Body of pancreas (tissue), 4 donors: ENCODE measurements around the gene TET2. TPM values are rescaled to one million over a fixed set of nuclear protein-coding genes. Genes with fewer than 3 reads are reported as not detected.

Experiments used
- ATAC-seq: fragments of 150-250 bp; one replicate; pipeline ENCODE4 v1.9.1; 2016
- DNase-seq, 4 donors: peaks; one replicate each; pipeline ENCODE4 v3.0.0-alpha.2; 2019
- H3K27ac ChIP-seq, 4 donors: fragments of 200-600 bp; sonication (generic); 1 replicate in 3 of 4; 2 replicates in 1 of 4; pipeline versions ENCODE4 v1.5.1 to v1.6.1; 2016 to 2019; ENCODE audit warnings: mild to moderate bottlenecking in 1 of 4, mixed read lengths in 1 of 4, moderate library complexity in 1 of 4
- H3K27me3 ChIP-seq, 2 donors: fragments of 200-600 bp; sonication (generic); one replicate each; pipeline ENCODE4 v1.6.0; 2016; ENCODE audit warnings: mild to moderate bottlenecking in 1 of 2
- H3K36me3 ChIP-seq, 2 donors: fragments of 200-600 bp; sonication (generic); replicated peaks in 1 of 2; 2 replicates each; pipeline ENCODE4 v1.5.1; 2016; ENCODE audit warnings: low read depth in 2 of 2; ENCODE audit not compliant: insufficient read depth in 1 of 2
- H3K4me1 ChIP-seq: fragments of 200-600 bp; sonication (generic); one replicate; pipeline ENCODE4 v1.6.0; 2016
- H3K4me3 ChIP-seq, 2 donors: fragments of 200-600 bp; sonication (generic); 1 replicate in 1 of 2; 2 replicates in 1 of 2; pipeline ENCODE4 v1.5.1; 2016 to 2019
- H3K9me3 ChIP-seq, 3 donors: fragments of 200-600 bp; sonication (generic); 1 replicate in 2 of 3; 2 replicates in 1 of 3; pipeline ENCODE4 v1.5.1; 2016
- POLR2A ChIP-seq, 3 donors: fragments of 450-650 bp; IDR thresholded peaks; one replicate each; pipeline ENCODE4 v1.6.1; 2016; ENCODE audit warnings: antibody characterized with exemption in 3 of 3, mild to moderate bottlenecking in 2 of 3
- WGBS, 2 donors: methylation state at CpG; one replicate each; pipeline ENCODE4 v1.1.5; 2017; 5-methylcytosine and 5-hydroxymethylcytosine counted together
- intact Hi-C: fragments of 100-400 bp; cut with DNase I; formaldehyde crosslinking; loops from one replicate; pipeline ENCODE4 v1.15.1; 2023
- total RNA-seq, 2 donors: library from RNA; depleted of rRNA; stranded (reverse); fragments of >200 nt; gene quantifications; one replicate each; pipeline ENCODE4 v1.1.0, GENCODE V29; 2016
- TF ChIP-seq, protein P1 (sequence below), 7 experiments: fragments of 450-650 bp in 4 of 7; fragments of 200-600 bp in 3 of 7; sonication (generic) in 3 of 7; IDR thresholded peaks; one replicate each; pipeline ENCODE4 v1.5.1; 2016 to 2019; ENCODE audit warnings: antibody characterized with exemption in 7 of 7

Gene TET2
- total RNA-seq, 2 donors from 2014 or later = 11.2 to 17.5 TPM

DNA sequence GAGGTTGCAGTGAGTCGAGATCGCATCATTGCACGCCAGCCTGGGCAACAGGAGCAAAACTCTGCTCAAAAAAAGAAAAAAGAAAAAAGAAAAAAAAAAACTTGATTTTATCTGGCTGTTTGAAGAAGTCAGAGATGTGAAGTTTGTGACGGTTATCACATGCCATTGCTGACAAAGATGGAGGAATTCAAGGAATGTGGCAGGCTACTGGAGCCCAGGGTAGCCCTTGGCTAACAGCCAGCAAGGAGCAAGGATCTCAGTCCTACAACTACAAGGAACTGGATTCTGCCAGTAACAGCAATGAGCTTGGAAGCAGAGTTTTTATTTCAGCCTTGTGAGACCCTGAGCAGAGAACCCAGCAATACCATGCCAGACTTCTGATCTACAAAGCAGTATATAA is 24.3 kb upstream of the TET2 start:
- no peak overlapping the region for H3K4me3 ChIP-seq
- no peak for DNase-seq
- ATAC-seq = no peak
- no peaks in the 10 kb centered on the region for H3K36me3 ChIP-seq
- WGBS, 2 donors = 66 to 82% methylated on average over 4 of the region's 4 CpGs
- intact Hi-C loops = no loop called here
- H3K4me1 ChIP-seq = no peaks in the 10 kb centered on the region
- H3K27me3 ChIP-seq = no peaks in the 10 kb centered on the region
- no peak overlapping the region for H3K27ac ChIP-seq
- H3K9me3 ChIP-seq = no peaks in the 10 kb centered on the region
- TF ChIP-seq POLR2A (IDR thresholded peaks at IDR 0.05) = no peak
- TF ChIP-seq, protein P1, sequence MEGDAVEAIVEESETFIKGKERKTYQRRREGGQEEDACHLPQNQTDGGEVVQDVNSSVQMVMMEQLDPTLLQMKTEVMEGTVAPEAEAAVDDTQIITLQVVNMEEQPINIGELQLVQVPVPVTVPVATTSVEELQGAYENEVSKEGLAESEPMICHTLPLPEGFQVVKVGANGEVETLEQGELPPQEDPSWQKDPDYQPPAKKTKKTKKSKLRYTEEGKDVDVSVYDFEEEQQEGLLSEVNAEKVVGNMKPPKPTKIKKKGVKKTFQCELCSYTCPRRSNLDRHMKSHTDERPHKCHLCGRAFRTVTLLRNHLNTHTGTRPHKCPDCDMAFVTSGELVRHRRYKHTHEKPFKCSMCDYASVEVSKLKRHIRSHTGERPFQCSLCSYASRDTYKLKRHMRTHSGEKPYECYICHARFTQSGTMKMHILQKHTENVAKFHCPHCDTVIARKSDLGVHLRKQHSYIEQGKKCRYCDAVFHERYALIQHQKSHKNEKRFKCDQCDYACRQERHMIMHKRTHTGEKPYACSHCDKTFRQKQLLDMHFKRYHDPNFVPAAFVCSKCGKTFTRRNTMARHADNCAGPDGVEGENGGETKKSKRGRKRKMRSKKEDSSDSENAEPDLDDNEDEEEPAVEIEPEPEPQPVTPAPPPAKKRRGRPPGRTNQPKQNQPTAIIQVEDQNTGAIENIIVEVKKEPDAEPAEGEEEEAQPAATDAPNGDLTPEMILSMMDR (IDR thresholded peaks at IDR 0.05) = no peak

DNA sequence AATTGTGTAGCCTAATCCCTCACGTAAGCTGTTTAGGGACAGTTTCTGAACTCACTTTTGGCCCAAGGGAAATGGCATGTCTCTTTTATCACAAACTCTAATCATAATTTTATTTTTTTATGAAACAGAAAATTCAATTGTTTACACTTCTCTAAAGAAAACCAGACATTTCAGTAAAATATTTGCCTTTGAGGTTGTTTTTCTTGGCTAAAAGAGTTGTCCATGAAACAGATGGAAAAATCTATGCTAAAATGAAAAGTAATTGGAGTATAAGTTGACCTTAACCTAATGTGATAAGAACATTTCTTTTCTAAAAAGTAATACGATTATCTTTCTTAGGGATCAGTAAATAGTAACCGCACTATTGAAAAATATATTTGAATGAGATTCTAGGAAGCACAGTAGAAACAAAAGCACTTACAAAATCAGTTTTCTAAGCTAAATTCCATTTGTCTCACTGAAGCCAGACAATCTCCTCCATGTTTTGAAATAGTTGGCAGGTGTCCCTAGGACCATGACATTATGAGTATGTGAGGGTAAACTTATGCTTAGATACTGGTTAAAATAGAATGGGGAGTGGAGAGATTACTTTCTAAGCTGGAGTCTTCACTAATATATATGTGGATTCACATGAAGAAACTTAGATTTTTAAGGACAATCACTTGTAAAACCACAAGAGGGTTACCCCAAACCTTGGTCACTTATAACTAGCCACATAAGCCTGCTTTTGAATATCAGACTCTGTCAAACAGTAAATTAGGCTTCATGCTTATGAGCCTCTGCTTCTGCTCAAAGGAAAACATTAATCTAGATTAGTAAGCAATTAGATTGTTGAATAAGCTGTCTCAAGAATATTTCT is 20.1 kb upstream of the TET2 start:
- ATAC-seq = no peak
- no peaks in the 10 kb centered on the region for H3K9me3 ChIP-seq
- no peaks in the 10 kb centered on the region for H3K4me1 ChIP-seq
- no peaks in the 10 kb centered on the region for H3K27me3 ChIP-seq
- TF ChIP-seq, protein P1 (IDR thresholded peaks at IDR 0.05) = no peak
- no peak for TF ChIP-seq POLR2A (IDR thresholded peaks at IDR 0.05)
- intact Hi-C loops = no loop called here
- DNase-seq = no peak
- 54 to 55% methylated on average over 3 of the region's 3 CpGs for WGBS, 2 donors
- H3K27ac ChIP-seq = no peak overlapping the region
- no peak overlapping the region for H3K4me3 ChIP-seq
- no peaks in the 10 kb centered on the region for H3K36me3 ChIP-seq

GRCh38 chr4:105127170-105127445 is 19.6 kb upstream of the TET2 start:
- no peaks in the 10 kb centered on the region for H3K27me3 ChIP-seq
- H3K27ac ChIP-seq = no peak overlapping the region
- intact Hi-C loops = no loop called here
- no peaks in the 10 kb centered on the region for H3K9me3 ChIP-seq
- TF ChIP-seq POLR2A (IDR thresholded peaks at IDR 0.05) = no peak
- TF ChIP-seq, protein P1 (IDR thresholded peaks at IDR 0.05) = no peak
- 70 to 74% methylated on average over 2 of the region's 2 CpGs for WGBS, 2 donors
- ATAC-seq (no peak), DNase-seq (no peak)
- no peak overlapping the region for H3K4me3 ChIP-seq
- H3K36me3 ChIP-seq = no peaks in the 10 kb centered on the region
- no peaks in the 10 kb centered on the region for H3K4me1 ChIP-seq

- Histone ChIP-seq H3K4me3 (no peak overlapping the region), H3K27ac (no peak overlapping the region), H3K27me3 (no peaks in the 10 kb centered on the region), H3K36me3 (no peaks in the 10 kb centered on the region), H3K9me3 (no peaks in the 10 kb centered on the region), H3K4me1 (no peaks in the 10 kb centered on the region)
- no peak for TF ChIP-seq POLR2A (IDR thresholded peaks at IDR 0.05)
- TF ChIP-seq, protein P1 (IDR thresholded peaks at IDR 0.05) = no peak
- no peak for ATAC-seq
- intact Hi-C loops = no loop called here
- DNase-seq = no peak
- WGBS, 2 donors = 39 to 76% methylated on average over 1 of the region's 1 CpG
These were observed 18.5 kb upstream of the TET2 start for GRCh38 chr4:105128208-105128607.
